ENCODE measurements around the gene DGCR2. TPM values are rescaled to one million over a fixed set of nuclear protein-coding genes. Genes with fewer than 3 reads are reported as not detected.

Gene DGCR2
- total RNA-seq, 1 donor = 43.4 TPM

DNA sequence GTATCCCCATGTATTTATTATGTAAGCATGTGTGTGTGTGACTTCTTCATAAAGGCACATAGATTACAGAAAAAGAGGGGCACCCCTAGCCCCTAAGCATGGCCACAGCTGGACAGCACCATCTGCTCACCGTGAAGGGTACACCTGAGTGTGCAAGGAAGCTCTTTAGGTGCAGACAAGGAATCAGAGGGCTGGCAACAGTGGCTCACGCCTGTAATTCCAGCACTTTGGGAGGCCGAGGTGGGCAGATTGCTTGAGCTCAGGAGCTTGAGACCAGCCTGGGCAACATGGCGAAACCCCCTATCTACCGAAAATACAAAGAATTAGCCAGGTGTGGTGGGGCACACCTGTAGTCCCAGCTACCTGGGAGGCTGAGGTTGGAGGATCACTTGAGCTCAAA, 56.3 kb downstream of the DGCR2 start:
- no peak for DNase-seq (ENCODE audit: insufficient read length, low spot score, missing footprints)
- Histone ChIP-seq H3K27ac (ENCODE audit: low read depth, low read length) (no peak overlapping the region), H3K79me2 (ENCODE audit: insufficient read depth, low read length) (peaks cover 15% of the 10 kb centered on the region), H3K9me3 (ENCODE audit: low read depth, low read length) (no peaks in the 10 kb centered on the region), H3K4me1 (ENCODE audit: insufficient read depth, low read length) (peaks cover 6% of the 10 kb centered on the region), H2AFZ (ENCODE audit: low read length) (no peak overlapping the region), H3K36me3 (ENCODE audit: insufficient read depth, low read length) (peaks cover 26% of the 10 kb centered on the region), H3K4me3 (ENCODE audit: insufficient read depth, low read length) (no peak overlapping the region), H4K20me1 (ENCODE audit: insufficient read depth, low read length) (peaks cover 49% of the 10 kb centered on the region), H3K27me3 (ENCODE audit: insufficient read depth, low read length) (no peaks in the 10 kb centered on the region), H3K4me2 (ENCODE audit: insufficient read depth, low read length) (no peak overlapping the region)
- TF ChIP-seq, protein P1, sequence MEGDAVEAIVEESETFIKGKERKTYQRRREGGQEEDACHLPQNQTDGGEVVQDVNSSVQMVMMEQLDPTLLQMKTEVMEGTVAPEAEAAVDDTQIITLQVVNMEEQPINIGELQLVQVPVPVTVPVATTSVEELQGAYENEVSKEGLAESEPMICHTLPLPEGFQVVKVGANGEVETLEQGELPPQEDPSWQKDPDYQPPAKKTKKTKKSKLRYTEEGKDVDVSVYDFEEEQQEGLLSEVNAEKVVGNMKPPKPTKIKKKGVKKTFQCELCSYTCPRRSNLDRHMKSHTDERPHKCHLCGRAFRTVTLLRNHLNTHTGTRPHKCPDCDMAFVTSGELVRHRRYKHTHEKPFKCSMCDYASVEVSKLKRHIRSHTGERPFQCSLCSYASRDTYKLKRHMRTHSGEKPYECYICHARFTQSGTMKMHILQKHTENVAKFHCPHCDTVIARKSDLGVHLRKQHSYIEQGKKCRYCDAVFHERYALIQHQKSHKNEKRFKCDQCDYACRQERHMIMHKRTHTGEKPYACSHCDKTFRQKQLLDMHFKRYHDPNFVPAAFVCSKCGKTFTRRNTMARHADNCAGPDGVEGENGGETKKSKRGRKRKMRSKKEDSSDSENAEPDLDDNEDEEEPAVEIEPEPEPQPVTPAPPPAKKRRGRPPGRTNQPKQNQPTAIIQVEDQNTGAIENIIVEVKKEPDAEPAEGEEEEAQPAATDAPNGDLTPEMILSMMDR (IDR thresholded peaks at IDR 0.05; ENCODE audit: extremely low read depth, low read depth, low read length) = no peak

DNA sequence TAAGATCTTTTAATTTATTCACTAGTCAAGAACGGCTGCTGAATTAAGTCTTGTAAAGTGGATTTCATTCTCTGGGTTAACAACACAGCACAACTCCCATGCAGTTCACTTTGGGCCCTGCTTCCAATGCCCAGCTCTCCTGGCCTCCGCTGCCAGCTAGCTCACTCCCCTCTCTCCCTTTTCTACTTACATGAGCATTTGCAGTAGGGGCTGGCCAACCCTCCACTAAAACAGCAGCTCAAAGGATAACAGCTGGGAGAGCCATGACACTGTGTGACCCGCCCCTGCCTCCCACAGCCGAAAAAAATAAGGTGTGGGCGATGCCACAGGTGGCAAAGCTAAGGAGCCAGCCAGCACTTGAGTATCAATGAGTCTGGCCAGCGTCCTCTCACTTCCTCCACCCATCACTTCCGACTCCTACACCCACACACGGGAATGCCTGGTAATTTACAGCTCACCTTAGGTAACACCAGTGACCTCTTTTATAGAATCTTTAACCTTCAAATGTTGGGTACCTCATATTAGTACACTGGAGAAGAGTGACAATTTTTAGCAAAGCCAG, 56.8 kb downstream of the DGCR2 start:
- Histone ChIP-seq H4K20me1 (ENCODE audit: insufficient read depth, low read length) (peaks cover 50% of the 10 kb centered on the region), H2AFZ (ENCODE audit: low read length) (no peak overlapping the region), H3K27ac (ENCODE audit: low read depth, low read length) (no peak overlapping the region), H3K79me2 (ENCODE audit: insufficient read depth, low read length) (peaks cover 10% of the 10 kb centered on the region), H3K4me3 (ENCODE audit: insufficient read depth, low read length) (no peak overlapping the region), H3K9me3 (ENCODE audit: low read depth, low read length) (no peaks in the 10 kb centered on the region), H3K4me2 (ENCODE audit: insufficient read depth, low read length) (no peak overlapping the region), H3K27me3 (ENCODE audit: insufficient read depth, low read length) (no peaks in the 10 kb centered on the region), H3K4me1 (ENCODE audit: insufficient read depth, low read length) (peaks cover 10% of the 10 kb centered on the region), H3K36me3 (ENCODE audit: insufficient read depth, low read length) (peaks cover 32% of the 10 kb centered on the region)
- peak; percentile 69 for DNase-seq (ENCODE audit: insufficient read length, low spot score, missing footprints)
- TF ChIP-seq, protein P1 (IDR thresholded peaks at IDR 0.05; ENCODE audit: extremely low read depth, low read depth, low read length) = no peak

DNA sequence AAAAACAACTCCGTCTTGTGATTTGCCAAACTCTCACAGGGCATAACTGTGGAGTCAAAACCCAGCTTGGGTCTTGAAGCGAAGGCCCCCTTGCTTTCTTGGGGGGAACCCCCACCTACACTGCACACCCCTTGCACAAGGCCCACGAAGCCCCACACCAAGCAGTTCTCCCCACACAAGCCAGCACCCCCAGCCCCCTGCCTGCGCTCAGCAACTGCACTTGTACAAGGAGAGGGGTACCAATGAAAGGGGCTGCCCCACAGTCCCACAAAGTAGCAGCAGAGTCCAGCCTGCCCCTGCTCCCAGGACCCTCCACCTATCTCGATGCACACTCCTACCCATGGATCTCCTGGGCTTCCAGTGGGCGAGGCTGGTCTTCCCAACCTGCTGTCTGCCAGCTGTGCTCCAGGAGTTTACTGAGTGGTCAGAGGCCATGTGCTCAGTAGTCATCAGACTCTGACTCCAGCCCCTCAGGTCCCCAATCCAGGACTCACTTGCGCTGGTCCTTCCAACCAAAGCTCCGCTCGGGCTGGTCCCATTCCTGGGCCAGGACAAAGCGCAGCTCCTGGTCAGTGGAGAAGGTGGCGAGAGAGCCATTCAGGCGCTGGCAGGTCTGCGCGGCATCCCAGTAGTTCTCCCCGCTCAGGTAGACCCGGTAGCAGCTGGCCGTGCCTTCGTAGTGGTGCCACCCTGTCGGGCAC, 57.7 kb downstream of the DGCR2 start:
- H3K79me2 ChIP-seq (ENCODE audit: insufficient read depth, low read length) = peaks cover 4% of the 10 kb centered on the region
- H4K20me1 ChIP-seq (ENCODE audit: insufficient read depth, low read length) = peaks cover 55% of the 10 kb centered on the region
- DNase-seq (ENCODE audit: insufficient read length, low spot score, missing footprints) = peak; percentile 45
- H3K27me3 ChIP-seq (ENCODE audit: insufficient read depth, low read length) = no peaks in the 10 kb centered on the region
- H3K27ac ChIP-seq (ENCODE audit: low read depth, low read length) = no peak overlapping the region
- H3K4me2 ChIP-seq (ENCODE audit: insufficient read depth, low read length) = no peak overlapping the region
- no peak overlapping the region for H2AFZ ChIP-seq (ENCODE audit: low read length)
- no peak overlapping the region for H3K4me3 ChIP-seq (ENCODE audit: insufficient read depth, low read length)
- peaks cover 35% of the 10 kb centered on the region for H3K36me3 ChIP-seq (ENCODE audit: insufficient read depth, low read length)
- TF ChIP-seq, protein P1 (IDR thresholded peaks at IDR 0.05; ENCODE audit: extremely low read depth, low read depth, low read length) = no peak
- H3K9me3 ChIP-seq (ENCODE audit: low read depth, low read length) = no peaks in the 10 kb centered on the region
- H3K4me1 ChIP-seq (ENCODE audit: insufficient read depth, low read length) = peaks cover 13% of the 10 kb centered on the region

DNA sequence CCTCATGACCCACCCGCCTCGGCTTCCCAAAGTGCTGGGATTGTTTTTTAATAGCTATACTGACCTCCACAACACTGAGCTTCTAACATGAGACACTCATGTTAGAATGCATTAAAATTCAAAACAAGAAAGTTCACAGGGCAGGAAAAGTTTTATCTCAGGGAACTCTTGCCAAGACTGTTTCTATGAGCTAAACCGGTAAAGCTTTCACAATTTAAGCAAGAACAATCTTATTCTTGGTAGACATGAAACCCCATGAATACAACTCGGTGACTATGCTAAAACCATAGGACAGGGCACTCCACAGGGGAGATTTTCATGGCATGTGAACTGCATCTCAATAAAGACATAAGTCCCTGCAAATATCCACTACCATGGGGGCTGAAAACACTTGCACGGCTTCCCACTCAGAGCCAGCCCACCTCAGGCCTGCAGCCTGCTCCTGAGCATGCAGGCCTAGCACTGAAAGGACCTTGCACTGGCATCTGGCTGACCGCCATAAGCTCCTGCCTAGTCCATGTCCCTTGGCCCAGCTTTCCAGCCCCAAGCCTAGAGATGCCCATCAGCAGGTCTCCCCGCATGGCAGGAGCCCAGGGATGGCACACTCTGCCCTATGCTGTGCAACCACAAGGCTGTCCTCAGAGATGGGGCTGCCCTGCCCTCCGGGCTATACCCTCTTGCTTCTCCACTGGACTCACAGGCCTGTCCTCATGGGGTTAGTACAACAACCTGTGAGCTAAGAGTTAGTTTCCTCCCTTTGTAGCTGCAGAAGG, 58.4 kb downstream of the DGCR2 start:
- H3K4me3 ChIP-seq (ENCODE audit: insufficient read depth, low read length) = no peak overlapping the region
- H3K79me2 ChIP-seq (ENCODE audit: insufficient read depth, low read length) = no peaks in the 10 kb centered on the region
- no peaks in the 10 kb centered on the region for H3K27me3 ChIP-seq (ENCODE audit: insufficient read depth, low read length)
- no peak overlapping the region for H3K4me2 ChIP-seq (ENCODE audit: insufficient read depth, low read length)
- peak; percentile 51 for DNase-seq (ENCODE audit: insufficient read length, low spot score, missing footprints)
- TF ChIP-seq, protein P1 (IDR thresholded peaks at IDR 0.05; ENCODE audit: extremely low read depth, low read depth, low read length) = no peak
- H4K20me1 ChIP-seq (ENCODE audit: insufficient read depth, low read length) = peaks cover 56% of the 10 kb centered on the region
- peaks cover 39% of the 10 kb centered on the region for H3K36me3 ChIP-seq (ENCODE audit: insufficient read depth, low read length)
- H2AFZ ChIP-seq (ENCODE audit: low read length) = no peak overlapping the region
- H3K9me3 ChIP-seq (ENCODE audit: low read depth, low read length) = no peaks in the 10 kb centered on the region
- no peak overlapping the region for H3K27ac ChIP-seq (ENCODE audit: low read depth, low read length)
- H3K4me1 ChIP-seq (ENCODE audit: insufficient read depth, low read length) = peaks cover 13% of the 10 kb centered on the region
